ENCODE data around the gene CERS3.

Gene CERS3

GRCh38 chr15:100516643-100517512, 11.9 kb downstream of the CERS3 start:
- TF ChIP-seq CREB5 (CRISPR knock-in tag; IDR thresholded peaks at IDR 0.05; ENCODE audit: low read depth) (no peak), SNAI2 (CRISPR knock-in tag; IDR thresholded peaks at IDR 0.05) (no peak), ZFP3 (CRISPR knock-in tag; IDR thresholded peaks at IDR 0.05) (no peak), ESRRG (CRISPR knock-in tag; IDR thresholded peaks at IDR 0.05) (no peak), ZNF565 (CRISPR knock-in tag; conservative IDR thresholded peaks at IDR 0.05; ENCODE audit: low read depth) (no peak), RARB (CRISPR knock-in tag; IDR thresholded peaks at IDR 0.05) (no peak), ZC3H10 (CRISPR knock-in tag; IDR thresholded peaks at IDR 0.05) (no peak), ZFP30 (CRISPR knock-in tag; IDR thresholded peaks at IDR 0.05) (no peak), OSR1 (CRISPR knock-in tag; IDR thresholded peaks at IDR 0.05) (no peak), TCF4 (CRISPR knock-in tag; IDR thresholded peaks at IDR 0.05; ENCODE audit: borderline replicate concordance) (no peak), ZNF70 (CRISPR knock-in tag; IDR thresholded peaks at IDR 0.05) (no peak), ZNF8 (CRISPR knock-in tag; IDR thresholded peaks at IDR 0.05) (no peak), ARNTL (CRISPR knock-in tag; IDR thresholded peaks at IDR 0.05; ENCODE audit: borderline replicate concordance, low read depth) (no peak), GLIS3 (CRISPR knock-in tag; IDR thresholded peaks at IDR 0.05) (no peak), CSDC2 (CRISPR knock-in tag; IDR thresholded peaks at IDR 0.05) (no peak), TOX (CRISPR knock-in tag; IDR thresholded peaks at IDR 0.05; ENCODE audit: borderline replicate concordance) (no peak)
- TF ChIP-seq, protein P1, sequence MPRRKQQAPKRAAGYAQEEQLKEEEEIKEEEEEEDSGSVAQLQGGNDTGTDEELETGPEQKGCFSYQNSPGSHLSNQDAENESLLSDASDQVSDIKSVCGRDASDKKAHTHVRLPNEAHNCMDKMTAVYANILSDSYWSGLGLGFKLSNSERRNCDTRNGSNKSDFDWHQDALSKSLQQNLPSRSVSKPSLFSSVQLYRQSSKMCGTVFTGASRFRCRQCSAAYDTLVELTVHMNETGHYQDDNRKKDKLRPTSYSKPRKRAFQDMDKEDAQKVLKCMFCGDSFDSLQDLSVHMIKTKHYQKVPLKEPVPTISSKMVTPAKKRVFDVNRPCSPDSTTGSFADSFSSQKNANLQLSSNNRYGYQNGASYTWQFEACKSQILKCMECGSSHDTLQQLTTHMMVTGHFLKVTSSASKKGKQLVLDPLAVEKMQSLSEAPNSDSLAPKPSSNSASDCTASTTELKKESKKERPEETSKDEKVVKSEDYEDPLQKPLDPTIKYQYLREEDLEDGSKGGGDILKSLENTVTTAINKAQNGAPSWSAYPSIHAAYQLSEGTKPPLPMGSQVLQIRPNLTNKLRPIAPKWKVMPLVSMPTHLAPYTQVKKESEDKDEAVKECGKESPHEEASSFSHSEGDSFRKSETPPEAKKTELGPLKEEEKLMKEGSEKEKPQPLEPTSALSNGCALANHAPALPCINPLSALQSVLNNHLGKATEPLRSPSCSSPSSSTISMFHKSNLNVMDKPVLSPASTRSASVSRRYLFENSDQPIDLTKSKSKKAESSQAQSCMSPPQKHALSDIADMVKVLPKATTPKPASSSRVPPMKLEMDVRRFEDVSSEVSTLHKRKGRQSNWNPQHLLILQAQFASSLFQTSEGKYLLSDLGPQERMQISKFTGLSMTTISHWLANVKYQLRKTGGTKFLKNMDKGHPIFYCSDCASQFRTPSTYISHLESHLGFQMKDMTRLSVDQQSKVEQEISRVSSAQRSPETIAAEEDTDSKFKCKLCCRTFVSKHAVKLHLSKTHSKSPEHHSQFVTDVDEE (CRISPR knock-in tag; IDR thresholded peaks at IDR 0.05): no peak
- TF ChIP-seq, protein P2, sequence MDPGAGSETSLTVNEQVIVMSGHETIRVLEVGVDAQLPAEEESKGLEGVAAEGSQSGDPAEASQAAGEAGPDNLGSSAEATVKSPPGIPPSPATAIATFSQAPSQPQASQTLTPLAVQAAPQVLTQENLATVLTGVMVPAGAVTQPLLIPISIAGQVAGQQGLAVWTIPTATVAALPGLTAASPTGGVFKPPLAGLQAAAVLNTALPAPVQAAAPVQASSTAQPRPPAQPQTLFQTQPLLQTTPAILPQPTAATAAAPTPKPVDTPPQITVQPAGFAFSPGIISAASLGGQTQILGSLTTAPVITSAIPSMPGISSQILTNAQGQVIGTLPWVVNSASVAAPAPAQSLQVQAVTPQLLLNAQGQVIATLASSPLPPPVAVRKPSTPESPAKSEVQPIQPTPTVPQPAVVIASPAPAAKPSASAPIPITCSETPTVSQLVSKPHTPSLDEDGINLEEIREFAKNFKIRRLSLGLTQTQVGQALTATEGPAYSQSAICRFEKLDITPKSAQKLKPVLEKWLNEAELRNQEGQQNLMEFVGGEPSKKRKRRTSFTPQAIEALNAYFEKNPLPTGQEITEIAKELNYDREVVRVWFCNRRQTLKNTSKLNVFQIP (CRISPR knock-in tag; IDR thresholded peaks at IDR 0.05; ENCODE audit: borderline replicate concordance, low read depth): no peak
- TF ChIP-seq, protein P3, sequence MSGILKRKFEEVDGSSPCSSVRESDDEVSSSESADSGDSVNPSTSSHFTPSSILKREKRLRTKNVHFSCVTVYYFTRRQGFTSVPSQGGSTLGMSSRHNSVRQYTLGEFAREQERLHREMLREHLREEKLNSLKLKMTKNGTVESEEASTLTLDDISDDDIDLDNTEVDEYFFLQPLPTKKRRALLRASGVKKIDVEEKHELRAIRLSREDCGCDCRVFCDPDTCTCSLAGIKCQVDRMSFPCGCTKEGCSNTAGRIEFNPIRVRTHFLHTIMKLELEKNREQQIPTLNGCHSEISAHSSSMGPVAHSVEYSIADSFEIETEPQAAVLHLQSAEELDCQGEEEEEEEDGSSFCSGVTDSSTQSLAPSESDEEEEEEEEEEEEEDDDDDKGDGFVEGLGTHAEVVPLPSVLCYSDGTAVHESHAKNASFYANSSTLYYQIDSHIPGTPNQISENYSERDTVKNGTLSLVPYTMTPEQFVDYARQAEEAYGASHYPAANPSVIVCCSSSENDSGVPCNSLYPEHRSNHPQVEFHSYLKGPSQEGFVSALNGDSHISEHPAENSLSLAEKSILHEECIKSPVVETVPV (CRISPR knock-in tag; IDR thresholded peaks at IDR 0.05): no peak
- TF ChIP-seq, protein P4, sequence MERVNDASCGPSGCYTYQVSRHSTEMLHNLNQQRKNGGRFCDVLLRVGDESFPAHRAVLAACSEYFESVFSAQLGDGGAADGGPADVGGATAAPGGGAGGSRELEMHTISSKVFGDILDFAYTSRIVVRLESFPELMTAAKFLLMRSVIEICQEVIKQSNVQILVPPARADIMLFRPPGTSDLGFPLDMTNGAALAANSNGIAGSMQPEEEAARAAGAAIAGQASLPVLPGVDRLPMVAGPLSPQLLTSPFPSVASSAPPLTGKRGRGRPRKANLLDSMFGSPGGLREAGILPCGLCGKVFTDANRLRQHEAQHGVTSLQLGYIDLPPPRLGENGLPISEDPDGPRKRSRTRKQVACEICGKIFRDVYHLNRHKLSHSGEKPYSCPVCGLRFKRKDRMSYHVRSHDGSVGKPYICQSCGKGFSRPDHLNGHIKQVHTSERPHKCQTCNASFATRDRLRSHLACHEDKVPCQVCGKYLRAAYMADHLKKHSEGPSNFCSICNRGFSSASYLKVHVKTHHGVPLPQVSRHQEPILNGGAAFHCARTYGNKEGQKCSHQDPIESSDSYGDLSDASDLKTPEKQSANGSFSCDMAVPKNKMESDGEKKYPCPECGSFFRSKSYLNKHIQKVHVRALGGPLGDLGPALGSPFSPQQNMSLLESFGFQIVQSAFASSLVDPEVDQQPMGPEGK (CRISPR knock-in tag; IDR thresholded peaks at IDR 0.05; ENCODE audit: borderline replicate concordance): no peak
- no peak for ATAC-seq

- ATAC-seq: no peak
- TF ChIP-seq SNAI2 (CRISPR knock-in tag; IDR thresholded peaks at IDR 0.05) (no peak), ZNF70 (CRISPR knock-in tag; IDR thresholded peaks at IDR 0.05) (no peak)
Observed at GRCh38 chr15:100515758-100516157, 13.0 kb downstream of the CERS3 start.

DNA sequence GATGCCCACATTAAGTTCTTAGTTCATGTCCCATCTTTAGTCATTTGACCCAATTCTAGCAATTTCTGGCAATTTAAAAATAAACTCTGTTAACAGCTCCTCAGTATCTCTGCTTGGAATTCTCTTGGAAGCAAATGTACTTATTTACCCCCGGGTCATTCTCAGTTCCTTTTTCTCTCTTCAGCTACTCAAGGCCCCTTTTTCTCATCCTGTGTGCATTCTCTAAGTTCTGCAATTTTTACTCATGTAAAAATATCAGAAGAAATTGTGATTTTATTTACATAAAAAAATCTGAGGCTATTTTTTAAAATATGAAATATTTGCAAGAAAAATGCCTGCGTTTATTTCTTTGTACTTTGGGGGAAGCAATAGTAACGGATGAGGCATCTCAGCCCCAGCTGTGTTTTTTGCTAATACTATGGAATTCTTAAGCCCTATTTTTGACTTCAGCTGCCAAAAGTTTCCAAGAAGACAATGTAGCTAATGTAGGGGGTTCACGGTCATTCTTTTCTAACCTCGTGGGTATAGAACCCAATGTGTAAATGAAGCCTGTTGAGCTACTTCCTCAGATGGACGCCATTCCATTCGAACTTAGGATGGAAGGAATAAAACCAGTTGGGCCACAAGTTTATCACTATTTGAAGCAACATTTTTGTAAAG, 20.0 kb downstream of the CERS3 start:
- no peak for ATAC-seq
- TF ChIP-seq ZFP3 (CRISPR knock-in tag; IDR thresholded peaks at IDR 0.05): no peak
- no peak for TF ChIP-seq TOX (CRISPR knock-in tag; IDR thresholded peaks at IDR 0.05; ENCODE audit: borderline replicate concordance)
- no peak for TF ChIP-seq ZC3H10 (CRISPR knock-in tag; IDR thresholded peaks at IDR 0.05)
- no peak for TF ChIP-seq ZNF8 (CRISPR knock-in tag; IDR thresholded peaks at IDR 0.05)
- no peak for TF ChIP-seq SNAI2 (CRISPR knock-in tag; IDR thresholded peaks at IDR 0.05)
- no peak for TF ChIP-seq ZNF565 (CRISPR knock-in tag; conservative IDR thresholded peaks at IDR 0.05; ENCODE audit: low read depth)
- TF ChIP-seq ARNTL (CRISPR knock-in tag; IDR thresholded peaks at IDR 0.05; ENCODE audit: borderline replicate concordance, low read depth): no peak
- TF ChIP-seq, protein P3 (CRISPR knock-in tag; IDR thresholded peaks at IDR 0.05): no peak
- TF ChIP-seq, protein P4 (CRISPR knock-in tag; IDR thresholded peaks at IDR 0.05; ENCODE audit: borderline replicate concordance): no peak
